HepG2 (cell line): ENCODE results near the gene INPP4B.

Experiments used
- EZH2 ChIP-seq: conservative IDR thresholded peaks from 2 replicates; pipeline ENCODE4 v1.6.1; 2012; ENCODE audit warnings: mild to moderate bottlenecking, low read depth, low read length, moderate library complexity
- HCFC1 ChIP-seq: fragments of 150-350 bp; IDR thresholded peaks from 2 replicates; pipeline ENCODE4 v1.6.1; 2014; ENCODE audit warnings: low read depth, low read length
- NFYB ChIP-seq: sonication (generic); formaldehyde crosslinking; IDR thresholded peaks from 2 replicates; pipeline ENCODE4 v1.4.0; 2020; ENCODE audit warnings: missing genetic modification reagents
- PHF20 ChIP-seq: sonication (generic); formaldehyde crosslinking; IDR thresholded peaks from 2 replicates; pipeline ENCODE4 v1.5.0; 2020; ENCODE audit warnings: mild to moderate bottlenecking, missing genetic modification reagents
- POLR2AphosphoS5 ChIP-seq: IDR thresholded peaks from 2 replicates; pipeline ENCODE4 v1.6.1; 2012; ENCODE audit warnings: low read depth, low read length
- RBFOX2 ChIP-seq: fragments of 200-400 bp; formaldehyde crosslinking; IDR thresholded peaks from 2 replicates; pipeline ENCODE4 v1.6.1; 2017; ENCODE audit warnings: low read depth, mild to moderate bottlenecking, low read length
- RXRB ChIP-seq: IDR thresholded peaks from 2 replicates; pipeline ENCODE4 v1.6.1; 2016; ENCODE audit warnings: borderline replicate concordance, missing genetic modification reagents, missing compliant biosample characterization
- TF ChIP-seq, protein P1 (sequence below): sonication (generic); formaldehyde crosslinking; IDR thresholded peaks from 2 replicates; pipeline ENCODE4 v1.4.0; 2020; ENCODE audit warnings: missing genetic modification reagents
- TF ChIP-seq, protein P2 (sequence below): fragments of 450-650 bp; IDR thresholded peaks from 2 replicates; pipeline ENCODE4 v1.6.1; 2017; ENCODE audit warnings: mild to moderate bottlenecking
- TF ChIP-seq, protein P3 (sequence below): sonication (generic); formaldehyde crosslinking; IDR thresholded peaks from 2 replicates; pipeline ENCODE4 v1.8.0; 2022; ENCODE audit warnings: low read depth, missing genetic modification reagents
- TF ChIP-seq, protein P4 (sequence below): sonication (generic); formaldehyde crosslinking; IDR thresholded peaks from 2 replicates; pipeline ENCODE4 v1.5.0; 2020; ENCODE audit warnings: mild to moderate bottlenecking, missing genetic modification reagents, moderate library complexity

DNA sequence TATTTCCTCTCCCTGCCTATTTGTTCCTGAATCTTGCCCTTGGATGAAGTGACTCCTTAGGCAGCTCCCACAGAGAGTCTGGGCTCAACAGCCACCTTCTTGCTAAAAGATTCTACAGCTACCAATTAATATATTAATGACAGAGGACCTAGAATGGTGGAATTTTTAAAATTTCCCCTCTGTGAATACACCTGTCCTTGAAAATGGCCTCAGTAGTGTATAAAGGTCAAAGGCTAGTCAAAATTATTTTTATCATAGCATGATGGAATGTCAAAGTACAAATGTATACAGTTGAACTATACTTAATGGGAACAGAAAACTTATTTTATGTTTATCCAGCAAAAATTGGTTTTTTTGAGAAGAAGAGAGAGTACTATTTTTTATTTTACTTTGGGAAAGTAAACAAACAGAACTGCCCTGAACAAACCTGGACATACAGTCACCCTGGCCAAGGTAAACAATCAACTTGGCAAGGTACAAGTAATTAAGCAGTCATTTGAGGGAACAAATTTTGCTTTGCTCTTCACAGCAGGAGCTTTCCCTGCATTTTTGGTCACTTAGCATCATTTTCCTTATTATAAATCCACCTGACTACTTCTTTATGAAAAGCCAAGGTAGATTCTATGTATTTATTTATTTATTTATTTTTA, 250.8 kb downstream of the INPP4B start:
- TF ChIP-seq PHF20 (CRISPR knock-in tag) (no peak), NFYB (CRISPR knock-in tag) (no peak), POLR2AphosphoS5 (no peak), HCFC1 (no peak), EZH2 (no peak), RXRB (CRISPR knock-in tag) (no peak), RBFOX2 (no peak)
- TF ChIP-seq, protein P1, sequence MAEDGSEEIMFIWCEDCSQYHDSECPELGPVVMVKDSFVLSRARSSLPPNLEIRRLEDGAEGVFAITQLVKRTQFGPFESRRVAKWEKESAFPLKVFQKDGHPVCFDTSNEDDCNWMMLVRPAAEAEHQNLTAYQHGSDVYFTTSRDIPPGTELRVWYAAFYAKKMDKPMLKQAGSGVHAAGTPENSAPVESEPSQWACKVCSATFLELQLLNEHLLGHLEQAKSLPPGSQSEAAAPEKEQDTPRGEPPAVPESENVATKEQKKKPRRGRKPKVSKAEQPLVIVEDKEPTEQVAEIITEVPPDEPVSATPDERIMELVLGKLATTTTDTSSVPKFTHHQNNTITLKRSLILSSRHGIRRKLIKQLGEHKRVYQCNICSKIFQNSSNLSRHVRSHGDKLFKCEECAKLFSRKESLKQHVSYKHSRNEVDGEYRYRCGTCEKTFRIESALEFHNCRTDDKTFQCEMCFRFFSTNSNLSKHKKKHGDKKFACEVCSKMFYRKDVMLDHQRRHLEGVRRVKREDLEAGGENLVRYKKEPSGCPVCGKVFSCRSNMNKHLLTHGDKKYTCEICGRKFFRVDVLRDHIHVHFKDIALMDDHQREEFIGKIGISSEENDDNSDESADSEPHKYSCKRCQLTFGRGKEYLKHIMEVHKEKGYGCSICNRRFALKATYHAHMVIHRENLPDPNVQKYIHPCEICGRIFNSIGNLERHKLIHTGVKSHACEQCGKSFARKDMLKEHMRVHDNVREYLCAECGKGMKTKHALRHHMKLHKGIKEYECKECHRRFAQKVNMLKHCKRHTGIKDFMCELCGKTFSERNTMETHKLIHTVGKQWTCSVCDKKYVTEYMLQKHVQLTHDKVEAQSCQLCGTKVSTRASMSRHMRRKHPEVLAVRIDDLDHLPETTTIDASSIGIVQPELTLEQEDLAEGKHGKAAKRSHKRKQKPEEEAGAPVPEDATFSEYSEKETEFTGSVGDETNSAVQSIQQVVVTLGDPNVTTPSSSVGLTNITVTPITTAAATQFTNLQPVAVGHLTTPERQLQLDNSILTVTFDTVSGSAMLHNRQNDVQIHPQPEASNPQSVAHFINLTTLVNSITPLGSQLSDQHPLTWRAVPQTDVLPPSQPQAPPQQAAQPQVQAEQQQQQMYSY (CRISPR knock-in tag) = no peak
- TF ChIP-seq, protein P2, sequence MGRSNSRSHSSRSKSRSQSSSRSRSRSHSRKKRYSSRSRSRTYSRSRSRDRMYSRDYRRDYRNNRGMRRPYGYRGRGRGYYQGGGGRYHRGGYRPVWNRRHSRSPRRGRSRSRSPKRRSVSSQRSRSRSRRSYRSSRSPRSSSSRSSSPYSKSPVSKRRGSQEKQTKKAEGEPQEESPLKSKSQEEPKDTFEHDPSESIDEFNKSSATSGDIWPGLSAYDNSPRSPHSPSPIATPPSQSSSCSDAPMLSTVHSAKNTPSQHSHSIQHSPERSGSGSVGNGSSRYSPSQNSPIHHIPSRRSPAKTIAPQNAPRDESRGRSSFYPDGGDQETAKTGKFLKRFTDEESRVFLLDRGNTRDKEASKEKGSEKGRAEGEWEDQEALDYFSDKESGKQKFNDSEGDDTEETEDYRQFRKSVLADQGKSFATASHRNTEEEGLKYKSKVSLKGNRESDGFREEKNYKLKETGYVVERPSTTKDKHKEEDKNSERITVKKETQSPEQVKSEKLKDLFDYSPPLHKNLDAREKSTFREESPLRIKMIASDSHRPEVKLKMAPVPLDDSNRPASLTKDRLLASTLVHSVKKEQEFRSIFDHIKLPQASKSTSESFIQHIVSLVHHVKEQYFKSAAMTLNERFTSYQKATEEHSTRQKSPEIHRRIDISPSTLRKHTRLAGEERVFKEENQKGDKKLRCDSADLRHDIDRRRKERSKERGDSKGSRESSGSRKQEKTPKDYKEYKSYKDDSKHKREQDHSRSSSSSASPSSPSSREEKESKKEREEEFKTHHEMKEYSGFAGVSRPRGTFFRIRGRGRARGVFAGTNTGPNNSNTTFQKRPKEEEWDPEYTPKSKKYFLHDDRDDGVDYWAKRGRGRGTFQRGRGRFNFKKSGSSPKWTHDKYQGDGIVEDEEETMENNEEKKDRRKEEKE = no peak
- TF ChIP-seq, protein P3, sequence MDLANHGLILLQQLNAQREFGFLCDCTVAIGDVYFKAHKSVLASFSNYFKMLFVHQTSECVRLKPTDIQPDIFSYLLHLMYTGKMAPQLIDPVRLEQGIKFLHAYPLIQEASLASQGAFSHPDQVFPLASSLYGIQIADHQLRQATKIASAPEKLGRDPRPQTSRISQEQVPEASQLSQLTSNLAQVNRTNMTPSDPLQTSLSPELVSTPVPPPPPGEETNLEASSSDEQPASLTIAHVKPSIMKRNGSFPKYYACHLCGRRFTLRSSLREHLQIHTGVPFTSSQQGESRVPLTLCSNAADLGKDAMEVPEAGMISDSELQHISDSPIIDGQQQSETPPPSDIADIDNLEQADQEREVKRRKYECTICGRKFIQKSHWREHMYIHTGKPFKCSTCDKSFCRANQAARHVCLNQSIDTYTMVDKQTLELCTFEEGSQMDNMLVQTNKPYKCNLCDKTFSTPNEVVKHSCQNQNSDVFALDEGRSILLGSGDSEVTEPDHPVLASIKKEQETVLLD (CRISPR knock-in tag) = no peak
- TF ChIP-seq, protein P4, sequence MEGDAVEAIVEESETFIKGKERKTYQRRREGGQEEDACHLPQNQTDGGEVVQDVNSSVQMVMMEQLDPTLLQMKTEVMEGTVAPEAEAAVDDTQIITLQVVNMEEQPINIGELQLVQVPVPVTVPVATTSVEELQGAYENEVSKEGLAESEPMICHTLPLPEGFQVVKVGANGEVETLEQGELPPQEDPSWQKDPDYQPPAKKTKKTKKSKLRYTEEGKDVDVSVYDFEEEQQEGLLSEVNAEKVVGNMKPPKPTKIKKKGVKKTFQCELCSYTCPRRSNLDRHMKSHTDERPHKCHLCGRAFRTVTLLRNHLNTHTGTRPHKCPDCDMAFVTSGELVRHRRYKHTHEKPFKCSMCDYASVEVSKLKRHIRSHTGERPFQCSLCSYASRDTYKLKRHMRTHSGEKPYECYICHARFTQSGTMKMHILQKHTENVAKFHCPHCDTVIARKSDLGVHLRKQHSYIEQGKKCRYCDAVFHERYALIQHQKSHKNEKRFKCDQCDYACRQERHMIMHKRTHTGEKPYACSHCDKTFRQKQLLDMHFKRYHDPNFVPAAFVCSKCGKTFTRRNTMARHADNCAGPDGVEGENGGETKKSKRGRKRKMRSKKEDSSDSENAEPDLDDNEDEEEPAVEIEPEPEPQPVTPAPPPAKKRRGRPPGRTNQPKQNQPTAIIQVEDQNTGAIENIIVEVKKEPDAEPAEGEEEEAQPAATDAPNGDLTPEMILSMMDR (CRISPR knock-in tag) = no peak
